ENCODE data around the gene ERF.

ERF gene

DNA sequence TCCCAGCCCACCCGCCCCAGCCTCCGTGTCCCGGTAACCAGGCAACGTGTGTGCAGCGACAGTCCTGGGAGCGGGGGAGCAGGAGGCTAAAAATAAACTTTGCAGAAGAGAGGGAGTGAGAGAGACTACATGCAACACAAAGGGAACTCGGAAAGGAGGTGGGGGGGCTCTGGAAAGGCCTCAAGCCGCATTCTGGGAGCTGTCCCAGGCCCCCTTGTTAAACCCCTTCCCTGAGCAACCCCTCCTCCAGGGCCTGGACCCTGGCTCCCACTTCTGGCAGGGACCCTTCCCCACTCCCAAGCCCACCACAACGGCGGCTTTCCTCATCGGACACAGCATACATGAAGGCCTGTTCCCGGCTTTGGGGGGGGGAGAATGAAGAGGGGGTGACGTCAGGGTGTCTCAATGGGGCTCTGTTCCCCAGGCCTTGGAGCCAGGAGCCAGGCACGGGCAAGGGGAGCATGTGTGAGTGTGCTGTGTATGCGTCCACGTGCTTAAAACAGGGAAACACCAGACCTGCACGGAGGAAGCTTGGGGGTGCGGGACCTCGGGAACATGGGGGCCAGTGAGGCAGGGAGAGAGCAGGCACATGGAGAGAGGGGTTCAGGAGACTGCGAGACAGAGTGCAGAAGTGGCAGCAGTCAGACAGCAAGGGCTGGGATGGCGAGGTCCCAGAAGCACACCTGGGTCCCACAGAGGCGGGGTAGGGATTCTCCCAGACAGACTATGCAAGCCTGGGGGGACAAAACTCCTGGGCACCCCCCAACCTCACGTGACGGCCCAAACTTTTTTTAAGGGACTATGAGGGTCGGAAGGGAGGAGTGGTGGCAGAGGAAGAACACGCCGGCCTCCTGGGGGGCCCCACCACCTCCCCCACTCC is 2.3 kb downstream of the ERF start:
- peak; percentile 46 for DNase-seq

- no peak for DNase-seq
These were observed 3.2 kb downstream of the ERF start for GRCh38 chr19:42251572-42252358.

- DNase-seq = peak; percentile 63
These were observed 4.0 kb downstream of the ERF start for GRCh38 chr19:42250666-42251531.

DNA sequence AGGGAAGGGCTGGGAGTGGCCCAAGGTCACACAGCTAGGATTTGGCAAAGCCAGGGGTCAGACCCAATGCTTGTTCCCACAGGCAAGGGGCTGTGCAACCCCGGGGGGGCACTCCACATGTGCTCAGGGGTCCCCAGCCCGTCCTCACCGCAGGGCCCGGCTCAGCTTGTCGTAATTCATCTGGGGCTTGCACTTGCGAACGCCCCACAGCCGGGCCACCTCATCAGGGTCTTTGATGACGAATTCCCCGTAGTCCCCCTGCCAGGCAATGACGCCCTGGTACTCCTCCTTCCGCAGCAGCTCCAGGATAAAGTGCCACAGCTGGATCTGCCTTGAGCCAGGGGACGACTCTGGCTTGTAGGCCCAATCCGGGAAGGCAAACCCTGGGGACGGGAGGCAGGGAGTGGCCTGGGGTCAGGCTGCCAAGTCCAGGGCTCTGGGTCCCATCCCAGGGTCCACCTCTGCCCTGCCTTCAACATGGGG is 4.7 kb downstream of the ERF start:
- no peak for DNase-seq

GRCh38 chr19:42249769-42250168 is 5.2 kb downstream of the ERF start:
- no peak for DNase-seq

DNA sequence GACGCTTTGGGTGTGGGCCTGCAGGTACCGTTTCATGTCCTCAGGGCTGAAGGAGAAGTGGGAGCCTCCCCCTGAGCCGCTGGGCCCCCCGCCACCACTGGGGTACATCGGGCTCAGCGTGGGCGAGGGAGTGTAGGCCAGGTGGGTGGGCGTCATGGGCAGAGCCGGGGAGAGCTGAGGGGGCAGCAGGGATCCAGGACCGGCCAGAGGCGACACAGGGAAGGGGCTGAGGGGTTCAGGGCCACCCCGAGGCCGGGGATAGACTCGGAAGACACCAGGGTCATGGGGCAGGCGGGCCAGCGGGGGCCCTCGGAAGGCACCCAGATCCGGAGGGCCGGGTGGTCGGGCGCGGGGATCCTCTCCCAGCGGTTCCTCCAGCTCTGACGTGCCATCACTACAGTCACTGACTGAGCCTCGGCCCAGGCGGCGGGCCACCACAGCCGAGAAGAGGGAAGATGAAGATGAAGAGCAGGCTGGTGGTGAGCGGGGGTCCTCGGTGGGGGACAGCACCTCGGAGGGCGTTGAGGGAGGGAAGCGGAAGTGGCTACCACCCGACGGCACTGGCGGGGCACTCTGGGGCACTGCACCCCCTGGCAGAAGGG is 5.7 kb downstream of the ERF start:
- no peak for DNase-seq

DNA sequence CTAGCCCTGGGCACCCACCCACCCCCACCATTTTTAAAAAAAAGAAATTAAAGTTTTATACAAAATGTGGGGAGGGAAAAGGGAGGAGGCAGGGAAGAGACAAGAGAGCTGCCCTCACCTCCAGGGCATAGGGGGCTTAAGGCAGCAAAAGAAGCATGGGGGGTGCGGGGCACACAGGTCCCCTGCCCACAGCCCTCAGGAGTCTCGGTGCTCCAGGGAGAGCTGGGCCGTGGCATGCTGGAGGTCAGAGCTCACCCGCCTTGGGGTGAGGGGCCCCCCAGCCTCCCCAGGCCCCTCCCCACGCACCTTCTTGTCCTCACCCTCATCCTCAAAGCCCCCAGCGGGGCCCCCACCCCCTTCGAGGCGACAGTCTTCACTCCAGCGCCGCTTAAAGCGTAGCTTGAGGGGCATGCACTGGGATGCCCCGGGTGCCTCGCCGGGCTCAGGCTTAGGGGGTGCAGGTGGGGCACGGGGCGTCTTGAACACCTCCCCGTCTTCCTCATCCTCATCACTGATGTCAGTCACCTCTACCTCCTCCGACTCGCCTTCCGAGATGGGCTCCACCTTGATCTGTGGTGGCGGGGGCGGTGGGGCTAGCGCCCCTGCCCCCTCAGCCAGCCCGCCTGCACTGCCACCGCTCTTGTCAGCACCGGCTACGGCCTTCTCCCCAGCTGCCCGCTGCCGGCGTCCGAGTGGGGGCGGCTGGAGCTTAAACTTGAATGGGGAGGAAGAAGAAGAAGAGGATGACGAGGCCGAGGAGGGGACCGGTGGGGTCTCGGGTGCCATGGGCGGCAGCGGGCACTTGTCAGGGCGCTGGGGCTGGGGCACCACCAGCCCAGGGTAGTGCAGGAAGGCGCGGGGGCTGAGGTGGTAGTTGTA is 6.4 kb downstream of the ERF start:
- no peak for DNase-seq

DNA sequence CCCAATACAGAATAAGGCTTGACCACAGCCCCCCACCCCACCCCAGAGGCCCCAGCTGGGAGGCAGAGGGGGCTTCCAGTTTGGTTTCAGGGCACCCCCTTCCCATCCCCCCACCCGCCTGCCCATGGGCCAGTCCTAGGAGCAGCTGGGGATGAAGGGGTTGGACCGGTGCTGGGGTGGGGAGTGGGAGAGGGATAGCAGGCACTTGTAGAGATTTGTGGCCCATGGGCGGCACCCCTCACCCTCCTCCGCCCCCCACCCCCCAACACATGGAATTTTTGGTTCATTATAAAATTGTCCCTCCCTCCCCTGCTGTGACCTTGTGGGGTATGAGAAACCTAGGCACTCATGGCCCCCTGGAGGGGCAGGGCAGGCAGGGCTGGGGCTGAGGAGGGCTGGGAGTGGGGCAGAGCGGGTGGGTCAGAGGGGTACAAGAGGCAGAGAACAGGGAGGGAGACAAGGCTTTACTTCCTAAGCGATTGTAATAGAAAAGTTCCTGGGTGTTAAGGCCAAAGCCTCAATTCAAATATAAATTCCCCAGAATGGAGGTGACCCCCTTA is 7.2 kb downstream of the ERF start:
- no peak for DNase-seq

- DNase-seq = peak; percentile 78
These were observed 7.8 kb downstream of the ERF start for GRCh38 chr19:42246922-42247639.

- no peak for DNase-seq
These were observed 8.6 kb downstream of the ERF start for GRCh38 chr19:42246143-42246921.

DNA sequence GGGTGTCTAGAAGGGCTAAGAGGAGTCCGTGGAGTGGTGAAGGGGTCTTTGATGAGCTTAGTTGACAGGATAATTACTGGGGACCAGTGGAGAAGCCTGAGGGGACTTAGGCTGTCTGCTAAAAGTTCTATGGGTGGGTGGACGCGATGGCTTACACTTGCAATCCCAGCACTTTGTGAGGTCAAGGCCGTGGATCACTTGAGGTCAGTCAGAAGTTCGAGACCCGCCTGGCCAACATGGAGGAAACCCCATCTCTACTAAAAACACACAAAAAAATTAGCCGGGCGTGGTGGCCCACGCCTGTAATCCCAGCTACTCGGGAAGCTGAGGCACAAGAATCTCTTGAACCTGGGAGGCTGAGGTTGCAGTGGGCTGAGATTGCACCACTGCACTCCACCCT is 9.7 kb downstream of the ERF start:
- DNase-seq = no peak

DNA sequence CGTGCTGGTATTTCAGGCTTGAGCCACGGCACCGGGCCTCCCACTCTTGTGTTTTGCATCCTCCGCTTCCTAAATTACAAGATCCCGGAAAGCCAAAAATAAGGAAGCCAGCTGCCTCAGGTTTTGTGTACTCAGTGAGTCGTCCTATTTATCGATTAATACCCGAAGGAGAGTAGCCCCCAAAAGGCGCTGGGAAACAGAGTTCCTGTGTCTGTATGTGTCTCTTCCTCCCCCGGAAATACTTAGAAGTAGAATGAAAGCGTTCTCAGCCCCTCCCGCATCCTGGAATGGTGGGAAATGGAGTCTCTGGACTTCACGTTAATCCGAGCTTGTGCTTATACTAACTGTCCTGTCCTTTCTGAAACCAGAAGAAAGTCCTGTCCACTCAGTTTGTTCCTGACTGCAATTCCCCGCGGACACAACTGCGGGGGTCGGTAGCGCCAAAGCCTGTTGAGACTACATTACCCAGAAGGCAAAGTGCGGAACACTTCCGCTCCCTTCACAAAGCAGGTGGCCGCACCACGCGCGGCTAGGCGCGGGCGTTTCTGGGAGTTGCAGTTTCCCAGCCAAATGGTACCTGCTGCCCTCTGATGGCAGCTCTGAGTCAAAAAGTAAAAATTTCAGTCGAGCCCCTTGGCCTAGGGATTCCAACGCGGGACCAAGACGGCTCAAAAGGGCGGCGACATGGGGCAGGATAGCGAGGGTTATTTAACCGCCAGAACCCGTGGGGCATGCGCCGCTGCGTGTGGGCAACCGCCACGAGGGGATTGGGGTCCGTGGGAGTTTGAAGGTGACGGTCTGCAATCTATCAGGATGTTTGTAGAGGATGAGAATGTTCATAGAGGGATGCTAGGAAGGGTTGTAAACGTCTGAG is 10.3 kb downstream of the ERF start:
- peak; percentile 97 for DNase-seq

- peak; percentile 99 for DNase-seq
These were observed 12.2 kb downstream of the ERF start, which contains the start of gene GSK3A for GRCh38 chr19:42242512-42243409. Gene GSK3A (minus strand): TSS chr19:42242602. CDS start chr19:42242465, 137 bp downstream.

GRCh38 chr19:42242069-42242511 is 12.8 kb downstream of the ERF start:
- peak; percentile 55 for DNase-seq

DNA sequence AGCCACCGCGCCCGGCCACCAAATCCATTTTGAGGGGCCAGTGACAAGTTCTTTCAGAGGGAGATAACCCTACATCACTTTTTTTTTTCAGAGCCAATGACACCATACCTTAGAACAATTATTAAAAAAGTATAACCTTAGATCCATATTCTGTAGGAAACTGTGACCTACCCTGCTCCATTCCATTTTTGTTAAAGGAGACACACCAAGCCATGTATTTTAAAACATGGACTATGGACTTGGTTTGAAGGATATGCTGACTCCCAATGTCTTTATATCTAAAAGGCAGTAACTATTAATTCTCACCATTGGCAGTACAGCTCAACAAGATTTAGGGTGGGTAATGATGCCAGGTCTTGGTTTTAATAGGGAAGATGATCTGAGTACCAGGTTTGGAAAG is 13.6 kb downstream of the ERF start:
- no peak for DNase-seq

DNA sequence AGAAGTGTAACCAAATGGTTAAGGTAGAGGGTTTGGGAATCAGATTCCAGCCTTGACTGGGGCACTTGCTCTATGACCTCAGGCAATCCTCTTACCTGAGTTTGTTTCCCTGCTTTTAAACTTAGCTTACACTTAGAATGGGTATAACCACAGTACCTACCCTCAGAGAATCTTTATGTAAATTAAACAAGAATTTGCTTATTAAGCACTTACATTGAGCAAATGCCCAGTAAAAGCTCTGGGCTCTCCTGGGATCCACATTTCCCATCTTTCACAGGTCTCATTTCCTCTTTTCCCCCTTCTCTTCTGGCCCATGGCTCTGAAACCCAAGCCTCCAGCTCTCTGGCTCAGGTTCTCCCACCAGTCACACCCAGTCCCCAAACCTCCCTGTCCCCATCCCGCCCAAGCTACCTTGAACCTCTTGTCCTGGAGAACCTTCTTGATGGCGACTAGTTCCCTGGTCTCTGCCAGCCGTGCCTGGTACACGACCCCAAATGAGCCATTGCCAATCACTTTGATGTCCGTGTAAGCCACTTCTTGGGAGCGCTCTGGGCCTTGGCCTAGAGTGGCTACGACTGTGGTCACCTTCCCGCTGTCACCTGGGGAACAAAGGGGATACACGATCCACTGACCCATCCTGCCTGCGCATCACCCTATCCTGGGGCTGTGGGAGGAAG is 15.2 kb downstream of the ERF start:
- DNase-seq = no peak

GRCh38 chr19:42235181-42235580 is 19.7 kb downstream of the ERF start:
- no peak for DNase-seq

Data from hematopoietic multipotent progenitor cell treated with erythropoietin and hydrocortisone succinate and interleukin-3 and kit ligand, for 6 days (in vitro differentiated cells).